Measurements from ENCODE around the gene ZNF865. TPM values are rescaled to one million over a fixed set of nuclear protein-coding genes. Genes with fewer than 3 reads are reported as not detected.

Gene ZNF865
- total and polyA plus RNA-seq, 10 of the 15 experiments (the other 5 are each of a cell fraction or from before 2014, with no cell fraction given) = 0.02 to 18.3 (median 0.90) TPM

DNA sequence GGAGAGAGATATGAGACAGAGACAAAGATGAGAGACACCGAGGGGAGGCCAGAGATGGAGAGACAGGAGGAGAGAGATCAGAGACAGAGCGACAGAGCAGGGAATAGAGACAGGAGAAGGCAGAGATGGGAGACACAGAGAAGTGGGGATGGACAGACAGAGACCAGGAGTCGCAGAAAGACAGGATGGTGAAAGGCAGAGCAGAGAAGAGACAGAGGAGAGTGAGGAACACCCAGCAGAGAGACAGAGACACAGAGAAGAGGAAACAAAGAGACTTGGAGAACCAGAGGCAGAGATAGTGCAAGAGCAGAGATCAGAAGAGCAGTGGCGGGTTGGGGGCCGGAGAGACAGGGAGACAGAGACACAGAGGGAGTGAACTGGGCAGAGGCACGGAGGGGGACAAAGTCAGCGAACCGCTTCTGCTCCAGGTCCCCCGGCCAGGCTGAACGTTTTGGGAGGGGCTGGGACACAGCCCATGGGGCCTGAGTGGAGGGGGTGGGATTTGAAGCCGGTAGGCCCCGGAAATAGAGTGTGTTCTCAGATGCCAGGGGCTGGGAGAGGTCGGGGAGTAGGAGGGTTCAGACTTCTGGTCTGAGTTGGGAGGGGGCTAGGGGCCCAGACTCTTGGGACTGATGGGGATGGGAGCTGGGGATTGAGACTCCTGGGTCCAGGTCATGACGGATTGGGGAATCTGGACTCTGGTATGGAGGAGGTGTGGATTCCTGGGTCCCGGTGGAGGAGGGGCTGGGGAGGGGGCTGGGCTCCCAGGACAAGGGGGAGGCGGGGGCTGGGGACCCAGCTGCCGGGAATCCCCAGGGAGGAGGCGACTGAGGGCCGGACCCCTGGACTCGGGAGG lies 25.5 kb upstream of the ZNF865 start:
- Histone ChIP-seq H3K79me2 (ENCODE audit: control insufficient read depth, insufficient read depth, low read length) (peaks cover 11% of the 10 kb centered on the region), H3K36me3 (ENCODE audit: control insufficient read depth in 2 of 2, insufficient read depth in 2 of 2, low read length in 1 of 2) (peaks cover 0 to 5% of the 10 kb centered on the region in 2 experiments; a peak in 1 of 4 replicates), H3K27ac (ENCODE audit: control insufficient read depth, insufficient read depth) (peak overlapping the region; percentile 64), H4K20me1 (ENCODE audit: control insufficient read depth, insufficient read depth) (no peaks in the 10 kb centered on the region), H3K4me2 (ENCODE audit: control insufficient read depth, insufficient read depth) (peak overlapping the region; percentile 71), H3K9me3 (replicated peaks; ENCODE audit: control insufficient read depth, insufficient read depth, low read length) (no peaks in the 10 kb centered on the region), H2AFZ (ENCODE audit: control insufficient read depth, low read depth, low read length) (peak overlapping the region; percentile 85; the same call in 1 of the 2 replicates), H3K4me3 (peak overlapping the region; percentile 93), H3K9ac (ENCODE audit: control insufficient read depth, insufficient read depth, low read length) (peak overlapping the region; percentile 56), H3K27me3 (replicated peaks in 1 of 2; ENCODE audit: control insufficient read depth in 2 of 2, insufficient read depth in 2 of 2, low read length in 1 of 2) (no peaks in the 10 kb centered on the region), H3K4me1 (ENCODE audit: control insufficient read depth, insufficient read depth, low read length) (0 out of 2 replicates have a peak, but pooled peaks cover 3% of the 10 kb centered on the region)
- ChIA-PET POLR2A (interaction anchor here (1.3 to 1.5 kb wide), 2 partner anchors 10 to 19 kb away, joined by 4 to 5 read pairs; partner anchors contain the start of gene FIZ1), CTCF (interaction anchor here (2.3 kb wide), 1 partner anchor 26 kb away, joined by 5 read pairs; the partner anchor contains the start of gene ZNF865), SMC1A (ENCODE audit: uncharacterized antibody, unreplicated experiment) (interaction anchor here (0.7 to 1.1 kb wide), 2 partner anchors 66 to 118 kb away, joined by 3 to 5 read pairs; partner anchors contain the start of gene ISOC2), RAD21 (ENCODE audit: unreplicated experiment) (interaction anchor here (0.8 to 1.0 kb wide), 3 partner anchors 46 to 76 kb away, joined by 3 to 6 read pairs (median 3); no protein-coding TSS in a partner anchor)
- ATAC-seq (peak; percentile 72), FAIRE-seq (no peak), DNase-seq (ENCODE audit: low read depth, low spot score) (no peak)
- intact Hi-C loops (cut with micrococcal nuclease; ENCODE audit: unreplicated experiment) (no loop called here), in situ Hi-C loops (cut with MboI) (no loop called here)
- TF ChIP-seq NBN (IDR thresholded peaks at IDR 0.05) = 0 out of 2 replicates have a peak, but pooled peaks have one; percentile 24
- no peak for TF ChIP-seq ZNF384 (IDR thresholded peaks at IDR 0.05; ENCODE audit: borderline replicate concordance, low read depth, low read length)
- TF ChIP-seq MEF2A (IDR thresholded peaks at IDR 0.05; ENCODE audit: insufficient read depth, low read depth, low read length) = no peak
- TF ChIP-seq HDGF (IDR thresholded peaks at IDR 0.05) = 0 out of 2 replicates have a peak, but pooled peaks have one; percentile 66
- BruUV-seq (replicated peaks) = no TSS peak
- 25% methylated on average over 13 of the region's 20 CpGs for WGBS (ENCODE audit: insufficient coverage, insufficient replicate concordance, low lambda C conversion rate, missing lambda C conversion rate)
